GM21381 (cell line): Measurements from ENCODE around the gene RER1.

Source experiments
- ATAC-seq: cut with Tn5 transposase; IDR thresholded peaks from one replicate; pipeline ENCODE4 v1.9.1; 2021; ENCODE audit warnings: mild to moderate bottlenecking, moderate library complexity; ENCODE audit not compliant: unreplicated experiment

RER1 gene

DNA sequence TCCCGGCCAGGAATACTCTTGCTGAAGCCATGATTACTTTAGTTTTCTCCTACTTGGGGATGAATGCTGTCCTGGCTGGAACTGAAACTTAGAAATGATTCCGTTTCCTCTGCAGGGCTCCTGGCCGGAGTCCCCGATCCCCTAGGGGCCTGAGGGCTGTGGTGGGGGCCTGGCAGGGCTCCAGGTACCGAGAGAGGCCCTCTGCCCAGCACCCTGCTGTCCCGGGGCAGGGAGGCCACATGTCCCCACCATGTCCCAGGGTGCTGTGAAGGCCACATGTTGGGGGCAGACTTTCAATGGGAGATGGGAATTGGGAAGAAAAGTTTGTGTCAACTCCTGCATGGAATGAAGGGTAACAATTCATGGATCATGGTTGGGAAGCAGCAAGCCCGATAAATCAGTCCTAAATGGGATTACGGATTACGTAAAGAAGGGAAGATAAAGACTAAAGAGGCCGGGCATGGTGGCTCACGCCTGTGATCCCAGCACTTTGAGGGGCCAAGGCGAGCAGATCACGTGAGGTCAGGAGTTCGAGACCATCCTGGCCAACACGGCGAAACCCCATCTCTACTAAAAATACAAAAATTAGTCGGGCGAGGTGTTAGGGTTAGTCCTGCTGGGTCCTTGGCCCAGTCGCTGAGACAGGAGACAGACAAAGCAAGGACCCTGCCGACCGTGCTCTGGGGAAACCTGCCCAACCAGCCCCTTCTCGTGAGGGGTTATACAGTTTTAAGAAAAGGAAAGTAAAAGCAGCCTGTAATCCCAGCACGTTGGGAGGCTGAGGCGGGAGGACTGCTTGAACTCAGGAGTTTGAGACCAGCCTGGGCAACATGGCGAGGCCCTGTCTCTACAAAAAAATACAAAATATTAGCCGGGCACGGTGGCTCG is 37.8 kb upstream of the RER1 start:
- ATAC-seq = no peak

DNA sequence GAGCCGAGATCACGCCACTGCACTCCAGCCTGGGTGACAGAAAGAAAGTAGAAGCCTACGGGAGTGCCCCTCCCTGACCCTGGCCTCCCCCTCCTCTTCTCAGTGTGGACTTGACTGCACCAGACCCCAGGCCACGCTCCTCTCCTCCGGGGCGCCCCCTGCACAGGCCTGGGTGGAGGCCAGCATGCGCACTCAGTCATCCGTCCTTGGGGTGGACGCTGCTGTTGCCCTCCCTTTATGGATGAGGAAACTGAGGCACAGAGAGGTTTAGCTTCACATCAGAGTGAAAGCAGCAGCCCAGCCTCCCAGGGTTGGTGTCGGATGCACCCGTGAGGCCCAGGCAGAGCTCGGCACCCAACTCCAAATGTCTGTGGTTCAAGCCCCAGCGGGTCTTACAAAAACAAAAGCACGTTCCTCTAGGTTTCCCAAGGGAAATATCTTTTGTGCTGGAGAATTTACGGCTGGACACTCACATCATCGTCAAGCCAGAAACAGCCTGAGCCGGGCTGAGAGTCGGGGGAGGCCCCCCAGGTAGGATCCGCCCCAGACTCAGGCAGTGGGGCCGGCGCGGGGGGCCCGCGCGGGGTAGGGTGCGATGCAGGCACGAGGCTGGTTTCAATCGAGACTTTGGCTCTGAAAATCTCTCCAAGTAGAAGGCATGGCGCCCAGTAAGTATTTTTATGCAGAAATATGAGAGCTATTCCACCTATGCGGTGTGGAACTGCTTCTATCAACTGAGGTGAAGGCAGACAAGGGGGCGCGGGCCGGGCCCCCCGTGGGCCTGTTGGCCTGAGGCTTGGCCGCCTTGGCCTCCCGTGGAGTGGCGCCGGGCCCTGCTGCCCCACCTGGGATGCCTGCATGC is 36.9 kb upstream of the RER1 start:
- ATAC-seq = no peak

DNA sequence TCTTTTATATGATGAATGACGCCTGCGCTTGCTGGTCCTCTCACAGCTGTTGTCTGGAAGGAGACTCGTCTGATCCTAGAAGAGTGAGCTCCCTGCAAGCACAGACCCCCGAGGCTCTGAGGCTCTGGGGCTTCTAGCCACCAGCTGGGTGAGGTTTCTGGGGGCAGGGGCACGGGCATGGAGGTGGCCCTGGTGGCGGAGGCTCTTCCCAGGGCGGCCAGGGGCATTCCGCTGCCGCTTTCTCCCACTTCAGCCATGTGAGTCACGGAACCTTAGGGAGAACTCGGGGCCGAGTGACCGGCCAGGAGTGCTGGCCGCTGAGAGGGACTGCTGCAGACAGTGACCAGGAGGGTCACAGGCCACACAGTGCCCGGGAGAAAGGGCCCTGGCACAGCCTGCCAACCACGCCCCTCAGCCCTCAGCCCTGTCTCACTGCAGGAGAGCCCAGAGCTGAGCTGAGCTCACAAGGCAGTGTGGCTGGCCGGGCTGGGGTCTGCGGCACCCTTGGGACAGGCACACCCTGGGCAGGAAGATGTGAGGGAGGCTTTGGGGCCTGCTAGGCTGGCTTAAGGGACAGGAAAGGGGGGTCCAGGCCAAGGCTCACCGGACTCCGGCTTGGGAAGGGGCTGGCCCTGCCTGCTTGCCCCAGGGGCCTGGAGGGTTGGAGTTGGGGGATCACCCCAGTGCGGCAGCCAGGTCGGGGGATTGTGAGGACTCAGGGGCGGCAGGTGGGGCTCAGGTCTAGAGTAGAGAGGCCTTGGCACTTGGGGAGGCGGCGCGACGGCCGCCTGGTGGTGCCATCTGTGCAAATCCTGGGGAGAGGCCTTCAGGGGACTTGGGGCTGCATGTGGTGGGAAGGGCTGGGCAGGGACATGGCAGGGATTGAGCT is 36.0 kb upstream of the RER1 start:
- no peak for ATAC-seq

DNA sequence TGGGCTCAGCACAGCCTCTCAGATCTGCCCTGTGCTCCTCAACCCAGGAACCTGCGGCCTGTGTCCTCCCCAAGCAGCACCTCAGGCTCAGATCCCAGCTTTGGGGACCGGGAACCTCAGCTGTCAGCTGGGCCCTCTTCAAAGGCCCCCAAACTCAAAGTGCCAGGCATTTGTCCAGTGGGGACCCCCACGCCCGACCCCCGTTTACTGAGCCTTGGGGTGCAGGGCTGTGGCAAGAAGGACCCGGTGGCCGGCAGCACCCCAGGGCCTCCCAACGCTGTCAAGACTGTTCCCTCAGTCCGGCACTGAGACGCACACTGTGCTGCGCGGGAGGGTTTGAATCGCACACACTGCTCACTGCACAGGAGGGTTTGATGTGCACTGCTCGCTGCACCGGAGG is 35.2 kb upstream of the RER1 start:
- ATAC-seq = no peak

DNA sequence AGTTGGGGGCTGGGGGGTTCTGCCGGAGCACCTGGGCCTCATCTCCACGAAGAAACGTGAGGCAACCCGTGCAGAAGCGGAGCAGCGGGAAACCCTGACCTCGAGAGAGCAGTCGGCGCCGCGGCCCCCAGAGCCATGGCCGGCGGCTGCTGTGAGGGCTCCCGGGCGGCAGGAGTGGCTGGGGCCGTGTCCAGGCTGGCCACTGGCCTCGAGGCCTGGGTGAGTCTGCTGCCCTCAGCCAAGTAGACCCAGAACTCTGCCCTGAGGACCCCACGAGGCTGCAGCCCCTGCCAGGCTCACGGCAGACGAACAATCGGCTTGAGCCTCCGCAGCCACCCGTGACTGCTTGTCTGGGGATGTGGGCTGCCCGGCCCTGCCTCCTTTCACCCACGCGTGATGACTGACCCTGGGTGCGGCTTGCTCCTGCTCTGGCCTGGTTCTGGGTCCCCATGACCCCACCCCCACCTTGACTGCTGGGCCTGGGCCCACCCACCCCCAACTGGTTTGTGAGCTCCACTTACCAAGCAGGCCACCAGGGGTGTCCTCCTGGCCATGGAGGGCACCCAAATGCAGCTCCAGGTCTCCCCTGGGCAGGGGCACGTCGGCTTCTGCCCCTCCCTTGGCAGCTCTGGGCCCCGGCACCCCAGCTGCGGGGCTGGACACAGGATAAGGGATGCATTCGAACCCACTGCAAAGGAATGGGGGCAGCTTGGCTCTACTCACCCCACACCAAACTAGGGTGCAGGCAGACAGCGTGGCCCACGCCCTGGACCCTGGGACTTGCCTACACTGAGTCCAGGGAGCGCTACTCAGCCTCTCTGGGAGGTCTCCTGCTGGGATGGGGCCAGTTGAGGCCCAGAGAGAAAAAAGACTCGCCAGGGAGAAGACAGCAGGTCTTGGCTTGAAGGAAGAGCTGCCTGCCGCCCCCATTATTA is 34.5 kb upstream of the RER1 start:
- no peak for ATAC-seq

DNA sequence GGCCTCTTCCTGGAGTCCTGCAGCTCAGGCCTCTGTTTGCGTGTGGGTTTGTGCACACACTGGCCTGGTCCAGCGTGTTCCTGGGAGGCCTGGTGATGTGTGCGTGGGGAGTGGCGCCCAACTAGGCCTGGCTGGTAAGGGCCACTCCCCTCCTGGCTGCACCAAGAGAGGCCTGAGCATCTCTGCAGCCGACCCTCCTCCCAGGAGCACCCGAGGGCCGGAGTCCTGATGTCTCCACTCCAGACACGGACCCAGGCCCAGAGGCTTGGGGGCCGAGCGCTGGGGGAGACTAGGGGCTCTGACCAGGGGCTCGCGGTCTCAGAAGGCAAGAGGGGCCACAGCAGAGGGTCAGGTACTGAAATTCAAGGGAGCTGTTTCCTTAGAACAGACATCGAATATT is 33.6 kb upstream of the RER1 start:
- ATAC-seq = no peak

DNA sequence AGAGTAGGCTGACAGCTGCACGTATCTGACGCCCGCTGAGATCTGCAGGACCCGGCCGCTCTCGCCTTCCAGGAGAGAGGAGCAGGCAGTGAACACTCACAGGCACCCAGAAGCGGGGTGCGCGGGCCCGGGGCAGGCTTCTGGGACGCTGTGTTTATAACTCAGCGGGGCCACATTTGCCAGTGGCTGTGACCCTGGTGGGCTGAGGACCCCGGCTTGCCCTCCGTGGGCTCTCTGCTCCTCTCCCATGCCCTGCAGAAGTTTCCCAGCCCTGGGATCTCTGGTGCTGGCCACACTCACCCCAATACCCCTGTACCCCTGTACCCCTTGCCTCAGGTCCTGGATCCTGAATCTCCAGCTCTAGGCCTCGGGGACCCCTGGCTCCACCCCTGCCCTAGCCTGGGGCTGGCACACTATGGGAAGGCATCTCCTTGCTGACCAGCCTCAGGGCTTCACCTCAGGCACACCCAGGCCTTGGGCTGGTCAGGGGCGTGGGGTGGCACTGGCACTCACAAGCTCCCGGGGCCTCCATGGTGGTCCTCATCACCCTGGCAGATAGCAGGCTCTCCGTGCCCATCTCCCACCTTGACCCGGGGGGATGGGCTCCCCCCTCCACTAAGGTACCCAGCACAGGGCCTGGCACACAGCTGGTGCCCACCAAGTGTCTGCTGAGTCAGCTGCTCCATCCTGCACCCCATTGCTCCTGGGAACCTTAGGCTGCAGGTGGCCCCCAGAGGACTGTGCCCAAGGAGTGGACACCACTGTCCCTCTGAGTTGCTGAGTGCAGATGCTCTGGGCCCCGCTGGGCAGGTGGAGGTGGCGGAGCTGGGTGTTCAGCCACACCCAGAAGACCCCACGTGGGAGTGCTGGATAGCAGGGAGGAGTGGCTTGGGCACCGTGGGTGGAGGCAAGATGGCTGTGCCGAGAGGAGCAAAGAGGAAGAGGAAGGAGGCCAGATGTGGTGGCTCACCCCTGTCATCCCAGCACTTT is 32.7 kb upstream of the RER1 start:
- no peak for ATAC-seq

DNA sequence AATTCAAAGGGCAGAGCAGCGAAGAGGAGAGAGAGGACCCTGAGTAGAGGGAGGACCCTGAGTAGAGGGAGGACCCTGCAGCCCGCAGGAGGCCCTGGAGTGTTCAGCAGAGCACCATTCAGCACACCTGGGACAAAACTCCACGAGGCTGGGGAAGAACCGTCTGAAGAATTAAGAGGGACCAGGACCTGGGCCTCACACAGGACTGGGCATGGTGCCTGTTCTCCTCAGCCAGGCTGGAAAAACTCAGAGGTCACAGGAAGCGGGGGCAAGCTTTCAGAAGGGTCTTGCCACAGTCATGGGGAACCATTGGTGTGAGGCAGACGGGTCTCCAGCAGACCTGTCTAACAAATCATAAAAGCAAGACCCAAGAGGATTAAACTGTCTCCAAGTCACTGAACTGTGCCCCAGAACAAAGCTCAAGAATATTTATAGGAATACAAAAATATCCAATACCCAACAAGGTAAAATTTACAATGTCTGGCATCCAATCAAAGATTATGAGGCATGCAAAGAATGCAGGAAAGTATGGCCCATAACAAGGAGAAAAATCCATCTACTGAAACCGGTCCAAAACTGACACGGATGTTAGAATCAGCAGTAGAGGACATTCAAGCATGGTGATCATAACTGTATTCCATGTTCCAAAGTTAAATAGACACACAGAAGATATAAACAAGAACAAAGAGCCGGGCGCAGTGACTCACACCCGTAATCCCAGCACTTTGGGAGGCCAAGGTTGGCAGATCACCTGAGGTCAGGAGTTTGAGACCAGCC is 30.9 kb upstream of the RER1 start:
- no peak for ATAC-seq

DNA sequence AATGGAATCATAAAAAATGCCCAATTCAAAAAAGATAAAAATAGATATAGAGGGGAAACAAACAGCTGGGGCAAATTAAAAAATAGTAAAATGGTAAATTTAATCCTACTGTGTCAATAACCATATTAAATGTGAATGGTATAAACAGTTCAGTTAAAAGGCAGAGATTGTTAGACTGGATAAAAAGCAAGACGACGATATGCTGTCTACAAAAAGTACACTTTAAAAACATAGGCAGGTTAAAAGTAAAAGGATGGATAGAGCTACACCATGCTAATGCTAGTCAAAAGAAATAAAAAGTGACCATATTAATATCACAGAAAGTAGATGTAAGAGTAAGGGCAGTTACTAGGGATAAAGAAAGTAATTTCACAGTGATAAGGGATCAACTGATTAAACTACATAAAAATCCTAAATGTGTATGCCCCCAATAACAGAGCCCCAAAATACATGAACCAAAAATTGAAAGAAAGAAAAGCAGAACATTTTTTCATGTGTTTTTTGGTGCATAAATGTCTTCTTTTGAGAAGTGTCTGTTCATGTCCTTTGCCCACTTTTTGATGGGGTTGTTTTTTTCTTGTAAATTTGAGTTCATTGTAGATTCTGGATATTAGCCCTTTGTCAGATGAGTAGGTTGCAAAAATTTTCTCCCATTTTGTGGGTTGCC is 27.7 kb upstream of the RER1 start:
- no peak for ATAC-seq

DNA sequence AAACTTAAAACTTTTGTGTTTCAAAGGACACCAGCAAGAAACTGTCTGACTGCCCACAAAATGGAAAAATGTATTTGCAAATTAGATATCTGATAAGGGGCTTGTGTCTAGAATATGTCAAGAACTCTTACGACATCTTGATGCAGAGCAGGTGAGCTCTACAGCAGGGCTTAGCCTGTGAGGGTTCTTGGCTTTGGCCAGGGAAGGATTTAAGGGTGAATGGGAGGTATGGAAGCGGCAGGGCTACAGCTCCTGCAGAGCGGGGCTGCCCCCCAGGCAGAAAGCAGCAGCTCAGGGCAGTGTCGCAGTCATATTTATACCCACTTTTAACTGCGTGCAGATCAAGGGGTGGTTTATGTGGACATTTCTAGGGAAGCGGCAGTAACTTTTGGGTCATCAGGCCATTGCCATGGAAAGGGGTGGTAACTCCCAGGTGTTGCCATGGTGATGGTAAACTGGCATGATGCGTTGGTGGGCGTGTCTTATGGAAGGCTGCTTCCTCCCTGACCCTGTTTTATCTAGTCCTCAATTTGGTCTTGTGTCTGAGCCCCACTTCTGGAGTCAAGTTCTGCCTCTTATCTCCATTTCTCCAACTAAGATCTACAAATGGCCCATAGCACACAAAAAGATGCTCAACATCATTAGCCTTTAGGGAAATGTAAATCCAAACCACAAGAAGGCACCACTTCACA is 23.4 kb upstream of the RER1 start:
- no peak for ATAC-seq

DNA sequence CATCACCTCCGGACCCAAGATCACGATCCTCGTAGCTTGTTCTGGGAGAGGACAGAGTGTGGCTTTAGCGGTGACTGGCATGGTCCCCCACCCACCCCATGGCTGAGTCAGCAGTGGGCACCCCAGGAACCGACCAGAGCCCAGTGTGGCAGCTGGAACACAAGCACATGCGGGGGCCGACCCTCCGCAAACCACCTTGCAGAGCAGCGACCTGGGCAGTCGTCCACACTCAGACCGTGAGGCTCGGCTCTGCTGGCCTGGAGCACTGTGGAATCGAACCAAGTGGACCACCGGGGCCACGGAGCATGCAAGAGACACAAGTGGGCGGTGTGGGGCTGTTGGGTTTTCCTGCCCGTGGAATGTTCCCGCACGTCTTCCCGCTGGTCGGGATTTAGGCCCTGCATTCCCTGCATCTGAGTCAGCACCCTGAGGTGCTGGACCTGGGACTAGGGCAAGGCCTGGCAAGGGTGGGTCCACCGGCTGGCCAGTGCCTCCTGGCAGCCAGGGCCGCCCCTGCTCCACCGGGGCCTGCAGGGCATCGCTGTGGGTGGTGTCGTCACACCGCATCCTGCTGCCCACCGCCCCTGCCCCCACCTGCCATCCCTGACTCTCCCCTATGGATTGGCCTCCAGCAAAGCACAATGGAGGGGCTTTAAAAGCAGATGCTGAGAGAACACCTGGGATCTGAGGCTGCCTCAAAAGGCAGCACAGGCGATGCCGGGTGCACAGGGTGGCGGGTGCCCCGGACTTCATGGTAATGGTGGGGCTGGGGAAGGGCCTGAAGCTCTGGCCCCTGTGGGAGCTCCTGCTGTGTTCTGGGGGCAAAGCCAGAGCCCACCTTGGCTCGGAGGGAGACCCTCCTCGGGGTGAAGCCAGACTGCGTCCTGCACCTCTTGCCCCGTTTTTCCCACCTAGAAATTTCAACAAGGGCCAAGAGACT is 18.8 kb upstream of the RER1 start:
- no peak for ATAC-seq

DNA sequence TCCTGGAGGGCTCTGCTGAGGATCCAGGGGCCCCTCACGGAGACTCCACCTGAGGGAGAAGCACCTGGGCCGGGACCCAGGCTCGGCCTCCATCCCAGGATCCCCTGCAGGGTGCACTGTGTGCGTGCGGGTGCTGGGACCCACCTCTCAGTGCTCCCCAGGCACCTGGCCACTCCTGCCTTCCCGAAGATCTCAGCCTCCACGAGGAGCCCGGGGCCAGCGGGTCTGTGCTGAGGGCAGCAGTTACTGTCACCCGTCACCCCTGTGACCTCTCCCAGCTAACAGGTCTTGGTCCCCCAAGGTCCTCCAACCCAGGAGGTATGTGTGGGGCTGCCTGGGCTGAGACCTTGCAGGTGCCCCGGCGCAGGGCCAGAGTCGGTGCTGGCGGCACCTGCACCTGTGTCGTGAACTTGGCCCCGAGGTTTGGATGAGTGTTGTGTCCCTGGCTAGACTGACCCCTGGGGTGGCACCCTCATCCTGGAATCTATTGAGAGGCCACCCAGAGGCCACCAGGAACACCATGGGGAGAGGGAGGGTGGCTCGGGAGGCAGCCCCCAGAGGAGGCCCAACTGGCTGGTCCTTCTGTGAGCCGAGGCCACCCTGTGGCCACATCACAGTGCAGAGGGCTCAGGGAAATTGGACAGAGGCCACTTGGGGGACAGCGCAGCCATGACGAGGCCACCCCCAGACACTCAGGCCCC is 17.9 kb upstream of the RER1 start:
- no peak for ATAC-seq

DNA sequence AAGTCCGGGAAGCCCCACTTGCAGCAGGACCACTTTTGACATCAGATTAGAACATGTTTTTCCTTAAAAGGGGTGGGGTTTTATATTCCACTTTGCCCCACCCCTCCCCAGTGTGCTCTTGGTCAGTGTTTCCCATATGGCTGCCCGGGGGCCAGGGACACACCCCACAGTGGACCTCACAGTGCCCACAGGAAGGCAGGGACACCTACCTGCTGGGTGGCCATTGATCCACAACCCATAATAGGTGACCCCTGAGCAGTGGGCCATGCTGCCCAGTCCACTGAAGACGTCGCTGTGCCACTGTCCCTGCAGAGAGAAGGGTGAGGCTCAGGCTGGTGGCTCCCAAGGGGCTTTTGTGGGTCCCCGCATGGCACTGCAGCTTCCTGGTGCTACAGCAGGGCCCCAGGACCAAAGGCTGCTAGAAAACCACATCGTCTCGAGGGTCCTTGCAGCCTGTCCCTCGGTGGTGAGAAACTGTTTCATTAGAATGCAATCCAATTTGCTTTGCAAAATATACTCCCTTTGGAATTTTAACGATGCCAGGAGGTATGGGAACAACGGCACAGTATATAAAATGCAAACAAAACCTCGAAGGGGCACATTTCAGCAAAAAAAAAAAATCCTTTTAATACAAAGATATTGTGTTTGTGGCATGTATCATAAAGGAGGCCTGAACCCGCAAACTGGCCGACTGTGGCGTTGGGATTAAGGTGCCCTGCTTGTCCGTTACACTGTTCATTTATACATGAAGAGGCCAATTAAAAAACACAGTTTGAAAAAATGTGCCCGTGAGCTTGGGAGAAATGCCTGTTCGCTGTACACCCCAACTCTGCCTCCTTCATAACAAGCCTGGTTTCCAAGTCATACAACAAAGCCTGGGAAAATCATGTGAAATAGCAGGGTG is 17.1 kb upstream of the RER1 start:
- no peak for ATAC-seq

DNA sequence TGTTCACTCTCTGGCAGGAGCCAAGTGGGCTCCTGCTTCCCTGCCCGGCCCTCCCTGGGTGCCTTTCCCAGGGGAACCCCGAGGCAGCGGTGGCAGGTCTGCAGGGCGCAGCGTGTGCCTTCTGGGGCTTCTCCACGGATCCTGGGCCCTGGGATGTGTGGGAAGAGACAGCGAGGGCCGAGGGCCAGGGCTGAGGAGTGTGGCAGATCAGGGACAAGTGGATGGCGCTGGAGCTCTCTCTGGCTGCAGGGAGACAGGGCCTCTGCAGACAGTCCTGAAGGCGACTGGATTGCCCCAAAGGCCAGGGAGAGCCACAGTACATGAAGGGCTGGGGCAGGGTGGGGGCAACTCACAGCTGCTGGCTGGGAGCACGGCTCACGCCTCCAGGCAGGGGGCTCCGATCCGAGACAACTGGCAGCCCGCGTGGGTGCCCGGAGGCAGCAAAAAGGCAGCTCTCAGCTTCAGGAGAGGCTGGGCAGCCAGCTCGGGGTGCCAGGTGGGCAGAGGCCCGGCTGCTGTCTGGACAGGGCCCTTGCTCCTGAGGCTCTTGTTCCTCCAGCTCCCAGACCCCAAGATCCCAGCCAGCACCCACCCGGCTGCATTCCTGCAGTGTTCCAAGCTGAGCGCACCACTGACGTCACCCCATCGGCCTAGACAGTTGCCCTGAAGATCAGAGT is 16.3 kb upstream of the RER1 start:
- no peak for ATAC-seq
